ENCODE measurements around the gene ARID3B. TPM values are rescaled to one million over a fixed set of nuclear protein-coding genes. Genes with fewer than 3 reads are reported as not detected.

Gene ARID3B
- polyA plus RNA-seq (2012; rRNA removed) = 3.0 and 3.7 TPM in 2 replicates
- polyA plus RNA-seq (2012; cell fraction: cytosol; rRNA removed) = 1.1 and 1.5 TPM in 2 replicates
- 15.7 and 17.1 TPM in 2 replicates for polyA plus RNA-seq (2012; cell fraction: nucleus; rRNA removed)

GRCh38 chr15:74540761-74541493, at the start of gene ARID3B:
Gene ARID3B (plus strand): TSS chr15:74541220. CDS start chr15:74543937, 2,717 bp downstream.
- Histone ChIP-seq H3K9me3 (no peaks in the 10 kb centered on the region), H2AFZ (ENCODE audit: low read depth) (peak within 1 kb of the TSS; percentile 93), H3K4me1 (ENCODE audit: control insufficient read depth in 1 of 2, insufficient read depth in 2 of 2, low read depth in 1 of 2, low read length in 1 of 2) (peaks cover 7 to 22% of the 10 kb centered on the region in 2 experiments), H3K4me3 (ENCODE audit: low read depth in 2 of 2, low read length in 1 of 2) (peak within 1 kb of the TSS; percentile 80 to 86), H4K20me1 (ENCODE audit: insufficient read depth) (peaks cover 28% of the 10 kb centered on the region), H3K4me2 (peak within 1 kb of the TSS; percentile 93), H3K79me2 (ENCODE audit: insufficient read depth) (peaks cover 11% of the 10 kb centered on the region; the same call in 1 of the 2 replicates), H3K9ac (peak within 1 kb of the TSS; percentile 87), H3K9me2 (no peaks in the 10 kb centered on the region), H3K27me3 (ENCODE audit: insufficient read depth) (no peaks in the 10 kb centered on the region), H3F3A (replicated peaks; ENCODE audit: insufficient read depth) (peaks cover 23% of the 10 kb centered on the region), H3K36me3 (replicated peaks in 1 of 2; ENCODE audit: control insufficient read depth in 1 of 2, insufficient read depth in 2 of 2, low read length in 1 of 2) (peaks cover 3 to 4% of the 10 kb centered on the region in 2 experiments), H3K27ac (ENCODE audit: low read depth in 2 of 2, low read length in 1 of 2) (peak within 1 kb of the TSS; percentile 60 to 78)
- ChIA-PET CTCF (interaction anchor here (1.0 to 1.7 kb wide), 9 partner anchors 51 to 409 kb away, joined by 3 to 8 read pairs (median 6); partner anchors contain the start of genes CLK3 and UBL7), POLR2A (interaction anchor here (0.5 to 2.7 kb wide), 6 partner anchors 29 to 80 kb away, joined by 3 to 21 read pairs (median 4); partner anchors contain the start of genes CLK3 and UBL7)
- 1% methylated on average over 42 of the region's 73 CpGs for WGBS (ENCODE audit: low lambda C conversion rate)
- DNase-seq = peak; percentile 97
- TF ChIP-seq ZBTB33 (IDR thresholded peaks at IDR 0.05; ENCODE audit: borderline replicate concordance, low read depth) (no peak), POLR2AphosphoS5 (IDR thresholded peaks at IDR 0.05; ENCODE audit: low read depth, low read length) (peak; percentile 82), TEAD4 (IDR thresholded peaks at IDR 0.05; ENCODE audit: borderline replicate concordance, insufficient read depth) (no peak), MAX (IDR thresholded peaks at IDR 0.05; ENCODE audit: low read depth) (peak; percentile 70), USF1 (IDR thresholded peaks at IDR 0.05; ENCODE audit: borderline replicate concordance, low read depth) (no peak), TAF1 (IDR thresholded peaks at IDR 0.05; ENCODE audit: borderline replicate concordance, low read depth, low read length) (peak; percentile 87), NFIC (IDR thresholded peaks at IDR 0.05; ENCODE audit: borderline replicate concordance) (no peak), FOSL2 (IDR thresholded peaks at IDR 0.05; ENCODE audit: borderline replicate concordance, low read depth) (no peak), REST (IDR thresholded peaks at IDR 0.05; ENCODE audit: low read depth, low read length) (no peak), GABPA (IDR thresholded peaks at IDR 0.05; ENCODE audit: low read depth) (peak; percentile 94), GATA2 (CRISPR knock-in tag; IDR thresholded peaks at IDR 0.05) (no peak), RFX5 (IDR thresholded peaks at IDR 0.05; ENCODE audit: low read length) (no peak), CHD2 (IDR thresholded peaks at IDR 0.05; ENCODE audit: low read length, partially characterized antibody) (peak; percentile 92), JUND (IDR thresholded peaks at IDR 0.05) (no peak), RXRA (IDR thresholded peaks at IDR 0.05; ENCODE audit: borderline replicate concordance, low read depth) (no peak), MXI1 (IDR thresholded peaks at IDR 0.05; ENCODE audit: low read depth, low read length) (peak; percentile 85), PBX3 (IDR thresholded peaks at IDR 0.05) (peak; percentile 80), YY1 (IDR thresholded peaks at IDR 0.05; ENCODE audit: low read depth) (no peak), ELF1 (IDR thresholded peaks at IDR 0.05) (peak; percentile 95), FOXJ3 (CRISPR knock-in tag; IDR thresholded peaks at IDR 0.05) (no peak), USF2 (IDR thresholded peaks at IDR 0.05; ENCODE audit: borderline replicate concordance, low read depth, low read length) (no peak), FOXM1 (IDR thresholded peaks at IDR 0.05; ENCODE audit: low read depth) (no peak)

Measured in SK-N-SH (cell line).